HG02759 (cell line): ENCODE results near the gene E2F7.
"Not testable (repeated sequence)": the region's sequence is repeated elsewhere in the genome, so short reads cannot be mapped to it uniquely, and the experiment has no call there.

Experiments used
- ATAC-seq: cut with Tn5 transposase; IDR thresholded peaks from one replicate; pipeline ENCODE4 v1.9.1; 2021; ENCODE audit warnings: mild to moderate bottlenecking, moderate library complexity; ENCODE audit not compliant: unreplicated experiment

The E2F7 gene

DNA sequence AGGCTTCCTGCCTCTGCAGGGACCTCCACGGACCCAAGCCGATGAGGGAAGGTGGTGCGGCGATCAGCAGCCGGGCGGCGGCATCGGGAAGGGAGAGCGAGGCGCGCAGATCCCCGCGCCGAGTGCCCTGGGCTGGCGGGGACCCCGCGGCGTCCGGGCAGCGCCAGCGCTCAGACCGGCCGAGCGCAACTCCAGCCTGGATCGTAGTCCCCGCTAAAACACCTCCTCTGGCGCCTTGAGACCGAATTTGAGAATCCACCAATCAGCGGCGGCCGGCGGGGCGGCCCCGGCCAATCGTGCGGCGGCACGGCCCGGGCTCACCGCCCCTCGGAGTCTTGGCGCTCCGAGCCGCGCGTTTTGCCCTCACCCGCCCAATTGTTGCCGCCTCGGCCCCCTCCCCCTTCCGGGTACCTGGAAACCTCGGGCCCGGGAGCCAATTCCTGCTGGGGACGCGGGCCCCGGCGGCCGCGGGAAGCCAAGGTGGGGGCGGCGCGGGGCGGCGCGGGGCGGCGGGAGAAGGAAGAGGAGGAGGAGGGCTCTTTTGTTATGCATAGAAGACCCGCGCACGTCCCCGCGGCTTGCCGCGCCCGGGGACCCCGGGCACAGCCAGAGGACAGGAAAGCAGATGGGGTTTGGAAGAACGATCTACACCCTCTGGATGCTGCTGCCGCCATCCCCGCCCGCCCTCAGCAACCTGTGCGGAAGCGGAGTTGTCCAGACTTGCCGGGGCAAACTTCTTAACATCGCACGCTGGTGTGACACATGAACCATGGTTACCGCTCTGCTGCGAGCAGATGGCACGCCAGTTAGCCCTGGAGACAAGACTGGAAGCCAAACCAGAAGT is at the start of gene E2F7:
Gene E2F7, minus strand, starts transcription at position 209 of the 844 bp plus-strand sequence. CDS start 934 bp downstream, outside the sequence.
- peak; percentile 73 for ATAC-seq

- no peak for ATAC-seq
Observed at GRCh38 chr12:77113971-77114370, 48.6 kb upstream of the E2F7 start.

DNA sequence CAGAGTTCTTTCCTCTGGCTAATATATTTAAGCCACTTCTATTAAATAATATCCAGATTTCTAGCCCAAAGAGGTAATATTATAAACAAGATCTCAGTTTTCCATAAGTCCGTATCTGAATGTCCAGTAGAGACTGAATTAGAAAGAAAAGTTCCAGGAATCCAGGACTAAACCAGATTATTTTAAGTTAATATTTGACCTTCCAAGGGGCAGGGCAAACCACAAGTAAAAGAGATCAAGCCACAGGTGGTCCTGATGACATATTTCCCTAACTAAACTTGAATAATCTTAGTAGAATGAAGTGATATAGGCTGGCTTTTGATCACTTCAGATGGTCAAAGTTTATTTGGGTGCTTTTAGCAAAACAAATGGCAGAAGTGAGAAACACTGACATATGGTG is 43.3 kb upstream of the E2F7 start:
- ATAC-seq, result no peak

DNA sequence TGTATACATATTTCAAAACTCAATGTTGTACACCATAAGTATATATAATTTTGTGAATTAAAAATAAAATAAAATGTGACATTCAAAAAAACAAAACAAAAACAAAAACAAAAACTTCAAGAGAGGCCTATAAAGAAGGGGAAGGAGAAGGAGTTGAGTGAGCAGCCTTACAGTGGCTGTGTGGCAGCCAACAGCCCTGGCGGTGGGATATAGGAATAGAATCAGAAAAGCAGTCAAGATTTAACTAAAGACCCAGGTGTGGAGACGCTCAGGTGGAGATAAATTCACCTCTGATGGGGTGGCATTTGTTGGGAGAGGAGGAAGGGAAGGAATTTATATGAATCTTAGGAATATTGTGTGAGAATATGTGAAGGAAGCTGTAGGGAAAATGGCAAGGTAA is 41.8 kb upstream of the E2F7 start:
- ATAC-seq, result no peak

DNA sequence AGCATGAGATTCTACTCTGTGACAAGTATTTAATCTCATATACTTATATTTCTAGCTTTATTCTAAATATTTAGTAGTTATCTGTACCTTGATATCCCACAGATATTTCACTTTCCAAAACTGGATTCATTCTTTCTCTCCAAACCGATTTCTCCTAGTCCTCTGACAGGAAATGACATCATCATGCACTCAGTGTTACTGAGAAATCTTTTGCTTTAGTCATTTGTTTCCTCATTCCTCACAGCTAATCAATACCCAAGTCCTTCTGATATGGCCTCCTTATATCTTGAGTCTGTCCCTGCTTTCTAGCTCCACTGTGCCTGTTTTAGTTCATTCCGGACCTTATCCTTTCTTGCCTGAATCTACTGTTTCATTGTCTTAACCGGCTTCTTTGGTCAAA is 39.4 kb upstream of the E2F7 start:
- ATAC-seq, result no peak

GRCh38 chr12:77104286-77104685 is 38.9 kb upstream of the E2F7 start:
- no peak for ATAC-seq

DNA sequence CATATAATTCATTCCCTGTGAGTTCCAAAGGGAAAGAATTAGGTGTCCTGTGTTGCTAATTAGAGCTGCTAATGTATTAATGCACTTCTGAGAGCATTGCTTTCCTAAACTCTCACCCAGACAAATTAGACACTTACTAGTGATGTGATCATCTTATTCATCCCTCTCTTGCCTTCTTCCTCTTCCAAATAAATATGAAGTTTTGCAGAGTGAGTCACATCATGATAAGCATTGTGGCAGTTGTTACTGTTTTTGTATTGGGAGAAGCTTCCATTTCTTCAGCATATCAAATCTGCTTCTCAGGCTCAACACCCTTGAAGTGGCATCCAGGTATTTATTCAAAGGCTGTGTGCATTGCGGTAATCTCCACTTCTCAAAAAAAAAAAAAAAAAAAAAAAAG is 37.3 kb upstream of the E2F7 start:
- no peak for ATAC-seq

DNA sequence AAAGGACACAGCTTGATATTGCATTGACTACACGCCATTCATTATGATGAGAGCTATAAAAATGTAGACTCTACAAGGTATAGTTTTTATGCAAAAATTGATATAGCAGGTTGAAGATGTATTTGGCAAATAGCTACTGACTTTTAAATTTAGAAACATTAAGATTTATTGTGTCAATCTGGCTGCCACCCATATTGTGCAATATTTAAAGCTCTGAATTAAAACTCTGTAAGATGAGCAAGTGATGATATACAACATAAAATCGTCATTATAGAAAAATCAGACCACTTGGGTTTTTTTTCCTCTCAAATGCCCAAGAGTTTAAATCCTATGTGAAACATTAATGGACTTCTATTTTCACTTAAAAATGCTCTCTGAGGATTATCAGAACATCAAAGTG is 36.8 kb upstream of the E2F7 start:
- ATAC-seq, result no peak

DNA sequence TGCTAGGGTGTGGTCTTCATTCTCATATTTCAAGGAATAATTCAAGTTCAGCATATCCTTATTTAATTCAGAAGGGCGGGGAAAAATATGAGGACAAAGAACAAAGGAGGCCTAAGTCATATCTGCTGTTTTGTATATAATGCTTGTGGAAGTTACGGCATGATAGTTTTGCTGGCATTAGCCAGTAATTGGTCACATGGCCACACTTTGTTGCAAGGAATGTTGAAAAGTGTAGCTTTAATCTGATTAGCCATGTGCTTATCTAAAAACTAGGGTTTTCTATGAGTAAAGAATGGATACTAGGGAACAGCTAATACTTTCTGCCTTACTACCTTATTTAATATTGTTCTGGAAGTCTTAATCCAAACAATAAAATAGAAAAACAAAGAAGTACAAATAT is 34.4 kb upstream of the E2F7 start:
- no peak for ATAC-seq

- no peak for ATAC-seq
Observed at GRCh38 chr12:77097846-77098245, 32.5 kb upstream of the E2F7 start.

DNA sequence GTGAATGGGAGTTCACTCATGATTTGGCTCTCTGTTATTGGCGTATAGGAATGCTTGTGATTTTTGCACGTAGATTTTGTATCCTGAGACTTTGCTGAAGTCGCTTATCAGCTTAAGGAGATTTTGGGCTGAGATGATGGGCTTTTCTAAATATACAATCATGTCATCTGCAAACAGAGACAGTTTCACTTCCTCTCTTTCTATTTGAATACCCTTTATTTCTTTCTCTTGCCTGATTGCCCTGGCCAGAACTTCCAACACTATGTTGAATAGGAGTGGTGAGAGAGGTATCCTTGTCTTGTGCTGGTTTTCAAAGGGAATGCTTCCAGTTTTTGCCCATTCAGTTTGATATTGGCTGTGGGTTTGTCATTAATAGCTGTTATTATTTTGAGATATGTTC is 26.9 kb upstream of the E2F7 start:
- ATAC-seq, result not testable (repeated sequence)

DNA sequence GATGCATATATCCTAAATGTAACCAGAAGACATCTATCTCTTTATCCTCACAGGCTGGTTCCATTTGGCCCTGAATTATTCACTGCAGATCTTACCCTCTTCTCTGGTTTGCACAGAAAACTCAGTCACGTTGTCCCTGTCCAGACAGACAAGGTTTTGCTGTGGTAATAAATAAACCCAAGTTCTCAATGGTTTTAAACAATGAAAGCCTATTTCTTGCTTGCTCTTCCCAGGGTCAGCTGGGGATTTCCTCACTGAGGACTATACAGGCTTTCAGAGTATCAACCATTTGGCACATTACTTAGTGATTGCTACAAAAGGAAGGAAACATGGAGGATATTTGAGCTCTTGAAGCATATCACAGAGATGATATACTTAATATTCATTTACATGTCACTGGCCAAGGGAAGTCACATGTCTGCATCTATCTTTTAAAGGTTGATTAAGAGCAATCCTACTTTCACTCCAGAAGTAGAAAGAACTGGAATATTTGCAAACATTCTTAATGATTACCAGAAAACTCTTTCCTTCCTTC is 24.4 kb upstream of the E2F7 start:
- no peak for ATAC-seq

DNA sequence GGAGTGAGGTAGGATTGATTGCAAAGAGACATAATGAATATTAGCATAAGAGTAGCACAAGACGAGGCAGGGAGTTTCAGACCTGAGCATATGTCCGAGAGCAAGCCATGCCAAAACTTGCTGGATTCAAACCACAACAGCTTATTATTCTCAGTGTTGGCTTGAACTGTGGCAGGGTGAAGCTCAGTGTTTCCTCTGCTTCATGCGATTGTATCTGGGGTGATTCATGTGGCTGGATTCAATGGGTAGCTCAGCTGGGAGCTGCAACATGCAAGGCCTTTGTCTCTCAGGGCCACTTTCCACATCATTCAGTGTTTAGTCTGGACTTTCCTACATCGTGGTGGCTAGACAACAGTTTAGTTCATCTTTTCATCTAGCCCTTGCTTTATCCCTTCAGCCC is 22.1 kb upstream of the E2F7 start:
- ATAC-seq, result no peak

- no peak for ATAC-seq
Observed at GRCh38 chr12:77082021-77082420, 16.7 kb upstream of the E2F7 start.

DNA sequence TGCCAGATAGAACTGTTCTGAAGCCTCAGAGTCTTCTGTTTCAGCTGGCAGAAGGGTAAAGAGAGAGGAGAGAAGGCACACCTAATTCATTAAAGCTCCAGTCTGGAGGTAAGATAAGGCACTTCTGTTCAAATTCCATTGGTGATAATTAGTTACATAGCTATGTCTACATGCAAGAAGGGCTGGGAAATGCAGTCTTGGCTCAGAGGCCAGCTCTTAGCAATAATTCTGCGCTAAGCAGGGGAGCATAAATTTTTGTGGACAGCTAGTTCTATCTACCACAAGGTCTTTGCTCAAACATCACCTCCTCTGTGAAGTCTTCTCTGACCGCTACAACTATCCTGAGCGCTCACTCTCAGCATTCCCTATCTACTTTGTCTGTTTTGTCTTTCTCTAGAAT is 14.3 kb upstream of the E2F7 start:
- no peak for ATAC-seq

- no peak for ATAC-seq
Observed at GRCh38 chr12:77078231-77078630, 12.9 kb upstream of the E2F7 start.

DNA sequence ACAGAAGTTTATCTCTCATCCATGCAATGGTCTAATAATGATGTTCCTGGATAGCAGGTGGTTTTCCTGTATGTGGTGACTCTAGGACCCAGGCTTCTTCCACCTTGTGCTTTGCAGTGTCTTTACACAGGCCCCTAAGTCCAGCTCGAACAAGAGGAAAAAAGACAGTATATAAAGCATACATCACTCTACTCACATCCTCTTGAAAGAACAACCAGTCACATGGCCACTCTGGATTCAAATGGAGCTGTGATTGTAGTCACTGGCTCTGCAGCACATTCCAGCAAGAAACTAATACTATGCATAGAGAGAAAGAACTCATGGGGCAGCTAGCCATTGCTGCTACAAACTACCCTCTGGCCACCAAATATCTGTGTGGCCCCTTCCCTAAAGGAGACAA is 11.5 kb upstream of the E2F7 start:
- no peak for ATAC-seq

DNA sequence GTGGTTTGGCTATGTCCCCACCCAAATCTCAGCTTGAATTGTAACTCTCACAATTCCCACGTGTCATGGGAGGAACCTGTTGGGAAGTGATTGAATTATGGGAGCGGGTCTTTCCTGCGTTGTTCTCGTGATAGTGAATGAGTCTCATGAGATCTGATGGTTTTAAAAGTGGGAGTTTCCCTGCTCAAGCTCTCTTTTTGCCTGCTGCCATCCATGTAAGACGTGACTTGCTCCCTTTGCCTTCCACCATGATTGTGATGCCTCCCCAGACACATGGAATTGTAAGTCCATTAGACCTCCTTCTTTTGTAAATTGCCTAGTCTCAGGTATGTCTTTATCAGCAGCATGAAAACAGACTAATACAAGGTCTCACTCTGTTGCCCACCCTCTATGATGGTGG is 8.5 kb upstream of the E2F7 start:
- not testable (repeated sequence) for ATAC-seq

GRCh38 chr12:77072833-77073495 is 7.6 kb upstream of the E2F7 start:
- ATAC-seq, result no peak

GRCh38 chr12:77070800-77071449 is 5.6 kb upstream of the E2F7 start:
- peak; percentile 20 for ATAC-seq

DNA sequence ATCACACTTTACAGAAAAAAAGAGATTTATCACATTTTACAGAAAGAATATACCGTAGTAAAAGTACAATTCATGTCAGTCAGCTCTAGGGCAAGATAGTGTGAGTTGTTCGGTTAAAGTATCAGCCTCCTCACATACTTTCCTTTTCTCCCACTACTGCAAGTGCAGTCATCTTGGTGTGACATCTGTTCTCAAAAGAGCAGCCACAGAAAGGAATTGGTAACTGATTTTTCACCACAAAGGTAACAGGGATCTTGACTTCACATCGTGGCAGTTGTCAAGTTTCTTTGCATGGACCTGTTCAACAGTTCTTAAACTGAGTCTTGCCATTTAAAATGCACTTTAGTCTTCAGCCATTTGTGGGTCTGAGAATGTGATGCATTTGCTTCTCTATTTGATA is 5.0 kb upstream of the E2F7 start:
- ATAC-seq, result peak; percentile 64

DNA sequence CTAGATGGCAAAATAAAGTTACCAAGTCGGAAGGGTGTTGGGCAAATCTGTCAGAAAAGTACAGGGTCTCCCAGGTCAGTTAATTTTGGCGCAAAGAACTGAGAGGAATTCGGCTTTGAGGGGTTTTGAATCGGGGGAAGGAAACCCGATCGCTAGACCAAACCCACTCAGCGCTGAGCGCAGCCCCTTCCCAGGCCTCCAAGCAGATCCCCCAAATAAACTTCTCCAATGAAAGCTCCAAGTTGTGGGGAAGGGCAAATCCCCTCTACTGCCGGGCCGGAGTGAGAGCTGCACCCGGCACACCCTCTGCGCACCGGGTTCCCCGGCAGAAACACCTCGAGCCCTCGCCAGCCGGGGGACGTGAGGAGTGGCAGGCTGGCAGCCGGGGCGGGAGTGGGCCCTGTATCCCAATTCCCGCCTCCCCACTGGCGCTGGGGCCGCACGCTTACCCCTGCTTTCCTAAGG is 441 bp downstream of the E2F7 start:
- peak; percentile 9 for ATAC-seq
